ENCODE measurements around the gene UGT1A8. TPM values are rescaled to one million over a fixed set of nuclear protein-coding genes. Genes with fewer than 3 reads are reported as not detected.
"Not testable (repeated sequence)": the region's sequence is repeated elsewhere in the genome, so short reads cannot be mapped to it uniquely, and the experiment has no call there.

Gene UGT1A8
- total RNA-seq, 1 donor from 2014 or later, result not detected

- TF ChIP-seq CTCF (IDR thresholded peaks at IDR 0.05), result no peak
- H3K27me3 ChIP-seq, result no peaks in the 10 kb centered on the region
- intact Hi-C loops (cut with DNase I), result no loop called here
- no peak for DNase-seq (ENCODE audit: extremely low spot score in 2 of 2)
- H3K9me3 ChIP-seq, result no peaks in the 10 kb centered on the region
- H3K4me3 ChIP-seq, result no peak overlapping the region
- H3K27ac ChIP-seq, result no peak overlapping the region
- no peaks in the 10 kb centered on the region for H3K4me1 ChIP-seq
- H3K36me3 ChIP-seq, result no peaks in the 10 kb centered on the region
Observed at GRCh38 chr2:233584210-233584609, 33.2 kb upstream of the UGT1A8 start.

GRCh38 chr2:233588400-233588799 lies 29.0 kb upstream of the UGT1A8 start:
- TF ChIP-seq POLR2AphosphoS5 (IDR thresholded peaks at IDR 0.05; ENCODE audit: insufficient read depth in 1 of 2, low read depth in 1 of 2), result no peak
- Histone ChIP-seq H3K9me3 (no peaks in the 10 kb centered on the region), H3K4me3 (no peak overlapping the region), H3K36me3 (no peaks in the 10 kb centered on the region), H3K27ac (no peak overlapping the region), H3K27me3 (no peaks in the 10 kb centered on the region), H3K4me1 (no peaks in the 10 kb centered on the region)
- no peak for DNase-seq (ENCODE audit: extremely low spot score in 2 of 2)
- intact Hi-C loops (cut with DNase I), result no loop called here

- H3K4me3 ChIP-seq; H3K27ac ChIP-seq; H3K4me1 ChIP-seq; intact Hi-C loops (cut with DNase I); H3K36me3 ChIP-seq; H3K27me3 ChIP-seq; DNase-seq (ENCODE audit: extremely low spot score in 2 of 2); H3K9me3 ChIP-seq: not testable (repeated sequence)
Observed at GRCh38 chr2:233592706-233593105, 24.7 kb upstream of the UGT1A8 start.

GRCh38 chr2:233593201-233593600 lies 24.2 kb upstream of the UGT1A8 start:
- intact Hi-C loops (cut with DNase I), result no loop called here
- Histone ChIP-seq H3K36me3 (no peaks in the 10 kb centered on the region), H3K4me3 (no peak overlapping the region), H3K9me3 (no peaks in the 10 kb centered on the region), H3K4me1 (no peaks in the 10 kb centered on the region), H3K27me3 (no peaks in the 10 kb centered on the region), H3K27ac (no peak overlapping the region)
- no peak for DNase-seq (ENCODE audit: extremely low spot score in 2 of 2)
- TF ChIP-seq CTCF (IDR thresholded peaks at IDR 0.05) (no peak), POLR2A (IDR thresholded peaks at IDR 0.05) (no peak), POLR2AphosphoS5 (IDR thresholded peaks at IDR 0.05; ENCODE audit: insufficient read depth in 1 of 2, low read depth in 1 of 2) (no peak)

- H3K36me3 ChIP-seq, result no peaks in the 10 kb centered on the region
- intact Hi-C loops (cut with DNase I), result no loop called here
- H3K9me3 ChIP-seq, result no peaks in the 10 kb centered on the region
- no peaks in the 10 kb centered on the region for H3K27me3 ChIP-seq
- TF ChIP-seq POLR2AphosphoS5 (IDR thresholded peaks at IDR 0.05; ENCODE audit: insufficient read depth in 1 of 2, low read depth in 1 of 2), result no peak
- TF ChIP-seq CTCF (IDR thresholded peaks at IDR 0.05), result no peak
- no peak overlapping the region for H3K27ac ChIP-seq
- DNase-seq (ENCODE audit: extremely low spot score in 2 of 2), result no peak
- H3K4me1 ChIP-seq, result no peaks in the 10 kb centered on the region
- no peak overlapping the region for H3K4me3 ChIP-seq
Observed at GRCh38 chr2:233597522-233597921, 19.9 kb upstream of the UGT1A8 start.

- Histone ChIP-seq H3K36me3 (no peaks in the 10 kb centered on the region), H3K27me3 (no peaks in the 10 kb centered on the region), H3K27ac (no peak overlapping the region), H3K4me1 (no peaks in the 10 kb centered on the region), H3K9me3 (no peaks in the 10 kb centered on the region), H3K4me3 (no peak overlapping the region)
- no peak for DNase-seq (ENCODE audit: extremely low spot score in 2 of 2)
- TF ChIP-seq POLR2A (IDR thresholded peaks at IDR 0.05), result no peak
- no peak for TF ChIP-seq CTCF (IDR thresholded peaks at IDR 0.05)
- TF ChIP-seq POLR2AphosphoS5 (IDR thresholded peaks at IDR 0.05; ENCODE audit: insufficient read depth in 1 of 2, low read depth in 1 of 2), result no peak
- intact Hi-C loops (cut with DNase I), result no loop called here
Observed at GRCh38 chr2:233598952-233599351, 18.5 kb upstream of the UGT1A8 start.

All from vagina (tissue), 2 donors.